ENCODE data around the gene CYLD. TPM values are rescaled to one million over a fixed set of nuclear protein-coding genes. Genes with fewer than 3 reads are reported as not detected.

Gene CYLD
- polyA plus RNA-seq, 1 experiment, result 27.8 TPM

DNA sequence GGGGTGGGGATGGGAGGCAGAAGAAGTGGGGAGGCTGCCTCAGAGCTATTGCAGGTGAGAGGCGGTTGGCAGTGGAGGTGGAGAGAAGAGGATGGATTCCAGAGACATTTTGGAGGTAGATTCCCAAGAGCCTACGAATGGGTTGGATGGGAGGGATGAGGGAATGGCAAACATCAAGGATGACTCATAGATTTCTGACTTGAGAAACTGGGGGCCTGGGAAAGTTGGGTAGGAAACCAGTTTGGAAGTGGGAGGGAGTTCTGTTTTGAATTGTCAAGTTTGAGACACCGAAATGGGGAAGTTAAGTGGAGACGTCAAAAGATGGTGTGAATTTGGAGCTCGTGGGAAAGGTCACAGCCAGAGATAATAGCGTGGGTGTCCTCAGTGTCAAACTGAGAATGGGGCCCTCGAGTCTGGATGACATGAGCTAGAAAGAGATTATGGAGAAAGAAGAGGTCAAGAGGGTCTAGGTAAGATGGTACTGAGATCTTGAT, 6.2 kb upstream of the CYLD start:
- ChIA-PET POLR2A (no interaction called here), CTCF (interaction anchor here (1.2 to 3.3 kb wide), 2 partner anchors 70 kb away, joined by 4 to 22 read pairs; no protein-coding TSS in a partner anchor)
- no peak for TF ChIP-seq CTCF (IDR thresholded peaks at IDR 0.05; ENCODE audit: low read depth, low read length)
- Histone ChIP-seq H3K27ac (ENCODE audit: low read depth, low read length) (no peak overlapping the region), H3K27me3 (ENCODE audit: control insufficient read depth, insufficient read depth, low read length) (peaks cover 12% of the 10 kb centered on the region), H3K4me3 (ENCODE audit: low read depth, low read length) (no peak overlapping the region), H3K9me3 (ENCODE audit: control insufficient read depth, insufficient read depth, low read length) (no peaks in the 10 kb centered on the region)
- DNase-seq (ENCODE audit: low read depth, low spot score), result no peak

GRCh38 chr16:50736448-50736847, 5.4 kb upstream of the CYLD start:
- CTCF ChIA-PET, result interaction anchor here (1.2 to 3.3 kb wide), 2 partner anchors 69 to 71 kb away, joined by 4 to 22 read pairs; no protein-coding TSS in a partner anchor
- no peak for TF ChIP-seq CTCF (IDR thresholded peaks at IDR 0.05; ENCODE audit: low read depth, low read length)
- no peak overlapping the region for H3K4me3 ChIP-seq (ENCODE audit: low read depth, low read length)
- no peak overlapping the region for H3K27ac ChIP-seq (ENCODE audit: low read depth, low read length)
- no peaks in the 10 kb centered on the region for H3K9me3 ChIP-seq (ENCODE audit: control insufficient read depth, insufficient read depth, low read length)
- POLR2A ChIA-PET, result no interaction called here
- H3K27me3 ChIP-seq (ENCODE audit: control insufficient read depth, insufficient read depth, low read length), result peaks cover 12% of the 10 kb centered on the region
- DNase-seq (ENCODE audit: low read depth, low spot score), result no peak

GRCh38 chr16:50737420-50737959, 4.4 kb upstream of the CYLD start:
- no peak for TF ChIP-seq CTCF (IDR thresholded peaks at IDR 0.05; ENCODE audit: low read depth, low read length)
- Histone ChIP-seq H3K27me3 (ENCODE audit: control insufficient read depth, insufficient read depth, low read length) (peaks cover 12% of the 10 kb centered on the region), H3K27ac (ENCODE audit: low read depth, low read length) (no peak overlapping the region), H3K9me3 (ENCODE audit: control insufficient read depth, insufficient read depth, low read length) (no peaks in the 10 kb centered on the region; the same call in 1 of the 2 replicates), H3K4me3 (ENCODE audit: low read depth, low read length) (no peak overlapping the region)
- ChIA-PET POLR2A (no interaction called here), CTCF (interaction anchor here (1.0 to 3.3 kb wide), 2 partner anchors 68 to 72 kb away, joined by 4 to 22 read pairs; no protein-coding TSS in a partner anchor)
- DNase-seq (ENCODE audit: low read depth, low spot score), result no peak

GRCh38 chr16:50739031-50739430, 2.9 kb upstream of the CYLD start:
- POLR2A ChIA-PET, result no interaction called here
- CTCF ChIA-PET, result no interaction called here
- Histone ChIP-seq H3K9me3 (ENCODE audit: control insufficient read depth, insufficient read depth, low read length) (no peaks in the 10 kb centered on the region; the same call in 1 of the 2 replicates), H3K27ac (ENCODE audit: low read depth, low read length) (no peak overlapping the region), H3K27me3 (ENCODE audit: control insufficient read depth, insufficient read depth, low read length) (peaks cover 12% of the 10 kb centered on the region), H3K4me3 (ENCODE audit: low read depth, low read length) (no peak overlapping the region)
- no peak for TF ChIP-seq CTCF (IDR thresholded peaks at IDR 0.05; ENCODE audit: low read depth, low read length)
- no peak for DNase-seq (ENCODE audit: low read depth, low spot score)

DNA sequence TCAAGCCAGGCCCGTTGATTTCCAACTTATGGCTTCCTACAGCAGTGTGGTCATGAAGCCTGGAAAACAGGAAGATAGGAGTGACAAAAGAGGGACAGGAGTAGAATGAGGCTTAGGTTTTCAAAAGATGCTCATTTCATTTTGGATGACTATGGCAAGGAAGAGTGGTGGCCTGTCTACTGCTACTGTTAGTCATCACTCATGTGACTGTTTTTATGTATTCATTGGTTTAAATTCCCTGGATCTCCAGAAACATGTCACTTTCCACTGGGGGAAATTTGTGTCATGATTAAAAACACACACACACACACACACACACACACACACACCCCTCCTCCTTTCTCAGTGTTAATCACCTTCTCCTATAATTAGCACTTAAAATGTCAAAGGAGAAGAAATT, 1.1 kb upstream of the CYLD start:
- no peak for TF ChIP-seq CTCF (IDR thresholded peaks at IDR 0.05; ENCODE audit: low read depth, low read length)
- ChIA-PET CTCF (interaction anchor here (1.4 to 2.4 kb wide), 2 partner anchors 65 to 75 kb away, joined by 6 to 28 read pairs; no protein-coding TSS in a partner anchor), POLR2A (no interaction called here)
- Histone ChIP-seq H3K27me3 (ENCODE audit: control insufficient read depth, insufficient read depth, low read length) (peaks cover 6% of the 10 kb centered on the region), H3K9me3 (ENCODE audit: control insufficient read depth, insufficient read depth, low read length) (no peaks in the 10 kb centered on the region; the same call in 1 of the 2 replicates), H3K27ac (ENCODE audit: low read depth, low read length) (no peak overlapping the region), H3K4me3 (ENCODE audit: low read depth, low read length) (no peak overlapping the region)
- no peak for DNase-seq (ENCODE audit: low read depth, low spot score)

Data from AG04450 (cell line).